NK-92 (cell line): ENCODE results near the gene RING1.

Experiments
- DNase-seq: peaks from one replicate; lab custom pipeline; 2025; ENCODE audit not compliant: unreplicated experiment; lab: John Stamatoyannopoulos, UW

The RING1 gene

DNA sequence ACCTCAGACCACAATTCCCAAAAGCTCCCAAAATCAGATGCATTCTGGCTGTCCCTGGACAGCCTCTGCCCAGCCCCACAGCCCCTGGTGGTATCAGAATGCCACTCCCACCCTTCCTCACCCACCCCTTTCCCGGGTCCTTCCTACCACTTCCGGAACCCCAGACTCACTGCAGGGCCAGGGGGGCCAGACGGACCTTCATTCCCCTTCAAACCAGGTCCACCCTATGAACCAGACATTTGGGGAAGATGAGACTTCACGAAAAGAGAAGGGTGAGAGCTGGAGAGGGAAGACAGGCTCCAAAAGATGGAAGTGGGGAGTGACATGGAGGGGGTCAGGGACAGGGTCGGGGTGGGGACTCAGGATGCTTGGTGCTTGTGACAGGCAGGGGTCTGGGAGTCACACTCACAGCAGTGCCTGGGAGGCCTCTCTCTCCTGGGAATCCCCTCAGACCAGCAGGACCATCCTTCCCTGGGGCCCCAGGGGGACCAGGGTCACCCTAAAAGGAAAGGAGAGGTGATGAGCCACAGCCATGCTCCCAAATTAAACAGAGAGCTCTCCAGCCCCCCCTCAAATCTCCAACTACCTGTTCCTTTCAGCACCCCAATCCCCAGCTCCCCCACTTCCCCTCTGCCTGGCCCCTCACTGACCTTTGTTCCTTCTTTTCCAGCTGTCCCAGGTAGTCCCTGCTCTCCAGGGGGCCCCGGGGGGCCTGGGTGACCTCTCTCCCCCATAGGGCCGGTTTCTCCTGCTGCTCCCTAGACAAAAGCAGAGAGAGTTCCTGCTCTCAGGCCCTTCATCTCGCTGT, 36.2 kb upstream of the RING1 start:
- DNase-seq = no peak

DNA sequence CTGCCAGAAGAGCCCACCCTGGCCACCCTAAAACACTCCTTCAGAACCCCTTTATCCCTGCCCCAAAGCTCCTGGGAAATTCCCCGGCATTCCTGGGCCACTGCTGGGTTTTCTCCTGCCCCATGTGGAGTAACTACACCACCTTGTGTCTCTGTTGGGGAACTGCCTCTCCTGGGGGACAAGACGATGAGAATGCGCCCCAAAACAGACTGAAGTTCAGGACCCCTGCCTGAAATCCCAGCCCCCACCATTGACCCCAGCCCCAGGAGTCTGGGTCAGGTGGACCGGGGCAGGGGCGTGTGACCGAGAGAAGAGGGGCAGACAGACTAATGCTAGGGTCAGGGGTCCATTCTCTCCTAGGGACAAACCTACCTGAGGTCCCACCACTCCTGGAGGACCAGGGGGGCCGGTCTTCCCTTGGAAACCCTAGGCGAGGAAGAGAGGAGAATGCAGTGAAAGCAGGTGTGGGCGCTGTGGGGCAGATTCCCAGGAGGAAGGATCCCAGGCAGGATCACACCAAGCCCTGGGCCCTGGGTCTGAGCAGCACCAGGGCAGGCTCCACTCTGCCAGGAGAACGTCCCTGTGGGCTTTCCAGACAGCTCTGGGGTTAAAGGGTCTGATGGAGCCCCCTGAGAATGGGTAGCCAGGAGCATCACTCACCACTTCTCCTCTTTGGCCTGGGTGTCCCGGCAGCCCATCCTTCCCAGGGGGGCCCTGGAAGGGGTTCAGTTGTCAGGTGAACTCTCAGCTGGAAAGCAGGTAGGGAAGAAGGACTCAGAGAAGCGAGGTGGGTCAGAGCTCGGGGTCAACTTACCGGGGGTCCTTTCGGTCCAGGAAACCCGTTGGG, 35.4 kb upstream of the RING1 start:
- no peak for DNase-seq

DNA sequence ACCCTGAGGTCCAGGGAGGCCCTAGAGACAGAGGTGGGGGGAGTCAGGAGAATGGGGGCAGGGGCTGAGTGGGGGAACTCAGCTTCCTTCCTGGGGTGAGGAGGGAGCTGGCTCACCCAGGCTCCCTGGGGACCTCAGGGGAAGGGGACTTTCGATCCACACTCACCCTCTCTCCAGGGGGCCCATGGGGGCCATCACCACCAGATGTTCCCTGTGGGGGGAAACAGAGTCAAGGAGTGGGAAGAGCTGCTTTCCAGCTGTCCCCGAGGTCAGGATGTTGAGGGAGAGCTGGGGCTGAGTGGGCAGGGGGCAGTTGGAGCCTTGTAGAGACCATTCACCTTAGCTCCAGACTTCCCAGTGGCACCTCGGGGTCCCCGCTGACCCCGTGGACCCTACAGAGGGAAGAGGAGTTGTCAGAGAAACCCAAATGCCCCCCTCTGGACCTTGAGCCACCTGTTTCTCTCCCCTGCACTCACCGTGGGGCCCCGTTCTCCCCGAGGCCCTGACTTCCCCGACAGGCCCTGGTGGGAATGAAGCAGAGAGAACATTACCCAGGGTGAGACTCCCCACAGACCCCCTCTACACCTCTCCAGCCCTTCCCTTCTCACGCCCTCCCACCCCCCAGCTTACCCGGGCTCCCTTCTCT, 34.6 kb upstream of the RING1 start:
- DNase-seq = no peak

DNA sequence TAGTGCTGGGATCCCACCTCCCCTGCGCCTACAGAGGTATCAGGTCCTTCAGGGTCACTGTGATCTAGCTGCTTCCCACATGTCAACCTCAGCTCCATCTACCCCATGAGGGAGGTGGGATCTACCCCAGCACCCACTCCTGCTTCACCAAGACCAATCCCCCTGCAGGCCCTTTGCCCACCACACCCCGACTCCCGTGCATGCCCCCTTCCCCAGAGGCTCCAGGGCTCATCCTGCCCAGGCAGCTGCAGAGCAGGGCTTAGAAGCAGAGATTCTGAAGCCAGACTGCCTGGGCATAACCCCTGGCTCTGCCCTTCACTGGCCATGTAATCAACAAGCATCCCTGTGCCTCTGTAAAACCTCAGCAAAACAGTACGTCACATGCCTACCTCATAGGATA, 33.5 kb upstream of the RING1 start:
- DNase-seq = no peak

DNA sequence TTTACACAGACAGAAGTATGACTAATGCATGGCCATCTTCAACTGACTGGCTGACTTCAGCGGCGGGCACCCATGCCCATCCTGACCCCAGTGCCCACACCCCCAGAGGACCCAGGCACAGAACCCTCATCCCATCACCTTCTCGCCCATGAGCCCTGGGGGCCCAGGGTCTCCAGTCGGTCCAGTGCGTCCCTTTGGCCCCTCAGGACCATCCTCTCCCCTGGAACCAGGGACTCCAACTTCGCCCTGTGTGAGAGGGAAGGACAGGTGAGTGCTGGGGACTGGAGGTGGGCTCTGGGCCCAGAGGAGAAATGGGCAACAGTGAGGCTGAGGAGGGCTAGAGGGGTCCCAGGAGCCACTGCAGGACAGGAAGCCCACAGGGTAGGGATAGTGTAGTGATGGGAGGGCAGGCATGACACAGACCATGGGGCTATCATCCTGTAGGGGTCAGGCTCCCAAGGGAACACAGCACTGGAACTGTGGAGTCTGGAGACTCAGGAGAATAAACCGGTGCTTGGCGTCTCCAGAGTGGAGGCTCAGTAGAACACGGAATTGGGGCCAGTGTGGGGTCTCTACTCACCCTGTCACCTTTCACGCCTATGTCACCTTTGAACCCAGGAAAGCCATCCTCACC, 32.7 kb upstream of the RING1 start:
- DNase-seq = no peak

DNA sequence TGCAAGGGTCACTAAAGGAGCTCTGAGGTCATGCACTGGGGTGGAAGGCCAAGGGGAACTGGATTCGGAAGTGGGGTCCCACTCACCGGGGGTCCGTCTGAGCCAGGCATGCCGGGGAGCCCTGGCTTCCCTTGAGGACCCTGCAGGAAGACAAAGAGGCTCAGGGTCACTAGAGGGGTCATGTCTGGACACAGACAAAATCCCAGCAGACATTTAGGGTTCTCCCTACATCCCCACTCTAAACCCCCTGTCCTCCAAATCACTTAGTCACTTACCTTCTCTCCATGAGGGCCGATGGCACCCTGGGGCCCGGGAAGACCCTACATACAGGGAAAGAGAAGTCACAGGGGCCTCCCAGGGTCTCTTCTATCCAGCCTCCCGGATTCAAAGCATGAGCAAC, 31.4 kb upstream of the RING1 start:
- no peak for DNase-seq

DNA sequence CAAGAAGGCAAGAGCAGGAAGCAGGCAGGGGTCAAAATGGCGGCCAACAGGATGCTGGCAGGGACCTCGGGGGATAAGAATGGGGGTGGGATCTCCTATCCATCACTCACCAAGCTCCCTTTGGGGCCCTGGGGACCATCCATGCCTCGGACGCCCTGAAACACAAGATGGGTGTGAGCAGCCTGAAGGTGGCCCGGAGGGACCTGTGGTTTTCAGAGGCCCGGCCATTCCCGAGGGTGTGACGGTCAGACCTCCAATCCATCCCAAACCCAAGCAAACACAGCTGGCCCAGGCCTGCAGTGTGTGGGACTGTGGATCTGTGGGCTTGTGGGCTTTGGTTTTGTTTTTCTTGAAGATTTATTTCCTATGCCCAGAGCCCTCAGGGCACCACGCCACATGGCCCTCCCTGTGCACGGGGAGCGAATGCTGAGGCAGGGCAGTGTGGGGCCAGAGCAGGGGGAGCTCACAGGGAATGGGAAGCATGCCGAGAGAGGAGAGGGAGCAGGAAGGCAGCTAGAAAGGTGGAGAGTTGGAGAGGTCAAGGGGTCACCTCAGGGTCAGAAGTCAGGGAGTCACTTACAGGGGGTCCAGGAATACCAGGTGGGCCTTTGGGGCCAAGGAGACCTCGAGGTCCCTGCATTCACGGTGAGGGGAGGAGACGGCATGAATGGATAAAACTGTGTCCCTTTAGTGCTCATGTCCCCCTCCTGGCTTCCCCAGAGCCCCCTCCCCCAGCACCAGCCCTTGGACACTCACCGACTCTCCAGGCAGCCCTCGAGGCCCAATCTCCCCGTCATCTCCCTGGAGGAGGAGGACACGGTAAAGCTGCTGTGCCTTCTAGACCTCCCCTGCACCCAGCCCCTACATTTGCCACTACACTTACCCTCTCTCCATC, 30.5 kb upstream of the RING1 start:
- DNase-seq = no peak

DNA sequence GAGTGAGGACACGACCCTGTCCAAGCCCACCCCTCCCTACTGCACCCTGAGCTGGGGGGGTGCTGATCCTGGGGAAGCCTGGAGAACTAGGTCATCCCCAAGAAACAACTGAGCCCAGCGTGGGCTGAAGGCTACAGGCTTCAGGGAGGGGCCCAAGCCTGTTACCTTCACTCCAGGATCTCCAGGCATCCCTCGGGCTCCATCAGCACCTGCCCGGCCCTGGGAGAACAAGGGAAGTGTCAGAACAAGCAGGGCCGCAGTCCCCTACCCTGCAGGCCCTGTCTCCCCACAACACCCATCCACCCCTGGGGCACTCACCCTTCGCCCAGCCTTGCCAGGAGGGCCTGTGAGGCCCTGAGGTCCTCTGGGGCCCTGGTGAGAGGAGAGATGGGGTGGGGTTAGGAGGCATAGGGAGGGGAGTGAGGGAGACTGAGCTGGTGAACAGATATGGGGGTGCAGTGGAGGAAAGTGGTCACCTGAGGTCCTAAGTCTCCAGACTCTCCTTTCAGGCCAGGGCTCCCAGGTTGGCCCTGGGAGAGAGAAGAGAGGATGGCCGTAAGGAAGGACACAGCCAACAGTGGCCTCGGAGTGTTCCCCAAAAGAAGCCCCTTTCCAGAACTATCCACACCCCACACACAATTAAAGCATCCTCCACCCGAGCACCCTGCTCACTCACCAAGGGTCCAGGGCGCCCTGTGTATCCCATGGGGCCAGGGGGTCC, 29.4 kb upstream of the RING1 start:
- DNase-seq = no peak

DNA sequence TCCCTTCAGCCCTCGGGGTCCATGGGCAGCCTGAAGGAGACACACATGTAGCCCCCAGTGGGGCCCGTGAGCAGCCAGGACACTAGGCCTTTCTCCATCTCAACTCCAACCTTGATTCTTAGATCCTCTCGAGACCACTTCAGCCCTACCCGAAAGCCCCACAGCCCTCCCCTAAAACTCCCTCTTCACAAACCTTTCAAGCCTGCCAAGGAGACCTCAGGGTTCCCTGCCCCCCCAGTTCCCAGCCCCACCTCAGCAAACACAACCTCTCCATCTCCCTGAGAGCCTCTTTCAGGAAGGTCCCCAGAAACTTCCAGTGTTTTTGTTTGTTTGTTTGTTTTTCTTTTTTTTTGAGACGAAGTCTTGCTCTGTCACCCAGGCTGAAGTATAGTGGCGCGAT, 27.2 kb upstream of the RING1 start:
- no peak for DNase-seq

DNA sequence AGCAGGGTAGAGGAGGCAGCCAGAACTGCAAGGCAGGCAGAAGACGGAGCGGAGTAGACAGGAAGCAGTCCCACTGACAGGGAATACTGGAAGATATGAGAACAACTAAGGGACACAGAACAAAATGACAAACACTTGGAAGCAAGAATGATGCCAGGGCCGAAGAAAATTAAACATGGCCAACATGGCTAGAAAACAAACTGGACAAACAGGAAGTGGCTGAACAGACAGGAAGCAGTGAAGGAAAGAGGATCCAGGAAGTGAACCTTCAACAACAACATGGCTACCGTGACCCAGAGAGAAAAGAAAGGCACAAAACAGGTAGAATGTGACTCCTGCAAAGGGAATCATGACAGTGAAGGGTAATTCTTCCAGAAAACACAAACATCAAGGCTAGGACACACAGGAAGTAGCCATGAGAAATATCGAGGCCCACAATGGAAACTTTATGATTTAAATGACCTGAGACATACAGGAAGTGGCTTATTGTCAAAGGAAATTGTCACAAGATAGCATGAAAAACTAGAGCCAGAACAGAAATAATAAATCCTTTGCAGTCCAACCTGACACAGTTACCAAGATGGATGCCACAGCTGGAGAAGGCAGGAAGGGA, 25.1 kb upstream of the RING1 start:
- no peak for DNase-seq

DNA sequence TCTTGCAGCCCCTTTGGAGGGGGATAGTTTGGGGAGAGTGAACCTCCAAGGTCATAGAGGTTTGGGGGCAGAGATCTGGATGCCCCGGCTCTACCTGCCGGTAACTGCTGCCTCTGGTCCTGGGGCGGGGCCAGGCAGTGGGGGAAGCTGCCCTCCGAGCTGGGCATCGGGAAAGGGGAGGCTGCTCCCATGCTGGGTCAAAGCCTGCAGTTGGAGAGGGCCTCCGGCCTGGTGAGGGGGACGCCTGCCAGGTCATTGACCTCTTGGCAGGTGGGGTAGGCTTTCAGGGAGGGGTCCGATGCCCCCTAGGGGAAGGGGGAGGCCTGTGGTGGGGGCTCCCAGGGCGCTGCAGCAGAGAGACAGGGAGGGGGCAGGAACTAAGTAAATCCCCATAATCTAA, 23.1 kb upstream of the RING1 start:
- DNase-seq = no peak

DNA sequence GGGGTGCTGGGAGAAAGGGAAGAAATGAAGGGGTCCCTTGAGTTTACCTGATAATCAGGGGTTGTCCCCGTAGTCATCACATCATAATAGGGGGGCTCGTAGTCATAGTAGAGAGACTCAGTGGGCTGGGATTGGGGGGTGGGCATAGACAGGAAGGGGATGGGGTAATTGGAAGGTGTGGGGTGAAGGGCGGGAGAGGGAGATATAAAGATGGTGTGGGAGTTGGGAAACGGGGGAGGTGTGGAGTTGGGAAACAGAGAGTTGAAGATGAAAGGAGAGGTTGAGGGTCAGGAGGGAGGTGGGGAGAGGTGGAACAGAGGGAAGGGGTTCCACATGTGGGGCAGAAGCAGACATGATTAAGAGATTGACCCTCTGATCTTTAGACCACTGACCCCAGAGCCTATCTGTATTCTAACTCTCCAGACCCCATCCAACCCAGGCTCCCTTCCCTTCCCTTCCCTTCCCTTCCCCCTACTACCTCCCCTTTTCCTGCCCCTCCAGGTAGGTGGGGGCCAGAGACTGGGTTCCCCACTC, 22.6 kb upstream of the RING1 start:
- DNase-seq = no peak

DNA sequence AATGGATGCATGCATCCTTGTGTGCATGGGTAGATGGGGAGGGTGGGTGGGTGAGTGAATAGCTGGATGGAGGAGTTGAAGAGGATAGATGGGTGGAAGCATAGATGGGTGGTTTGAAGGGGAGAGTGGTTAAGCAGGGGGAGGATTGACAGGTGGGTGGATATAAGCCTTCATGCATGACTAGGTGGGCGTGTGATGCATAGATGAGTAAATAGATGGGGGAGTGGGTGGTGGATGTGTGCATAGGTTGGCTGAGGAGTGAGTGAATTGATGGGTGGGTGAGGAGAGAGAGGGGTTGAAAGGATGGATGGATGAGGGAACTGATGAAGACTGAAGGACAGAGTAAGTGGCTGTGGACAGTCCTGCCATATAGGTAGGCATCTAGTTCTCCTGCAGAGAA, 20.5 kb upstream of the RING1 start:
- DNase-seq = no peak

DNA sequence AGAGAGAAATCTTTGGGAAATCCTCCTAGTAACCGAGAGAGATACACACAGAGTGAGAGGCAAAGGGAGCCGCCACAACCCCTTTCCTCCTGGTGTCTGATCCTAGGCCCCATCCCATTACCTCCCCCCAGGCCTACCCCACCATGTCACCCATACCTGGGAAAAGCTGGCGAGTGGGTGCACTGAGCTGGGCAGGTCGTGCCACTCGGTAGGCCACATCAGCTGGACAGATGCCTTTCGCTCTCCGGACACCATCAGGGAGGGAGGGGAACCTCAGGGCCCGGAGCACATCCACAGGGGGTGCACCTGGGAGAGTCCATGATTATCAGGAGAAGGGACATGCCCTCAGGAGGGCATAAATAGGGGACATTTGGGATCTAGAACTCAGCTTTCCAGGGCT, 19.1 kb upstream of the RING1 start:
- no peak for DNase-seq

DNA sequence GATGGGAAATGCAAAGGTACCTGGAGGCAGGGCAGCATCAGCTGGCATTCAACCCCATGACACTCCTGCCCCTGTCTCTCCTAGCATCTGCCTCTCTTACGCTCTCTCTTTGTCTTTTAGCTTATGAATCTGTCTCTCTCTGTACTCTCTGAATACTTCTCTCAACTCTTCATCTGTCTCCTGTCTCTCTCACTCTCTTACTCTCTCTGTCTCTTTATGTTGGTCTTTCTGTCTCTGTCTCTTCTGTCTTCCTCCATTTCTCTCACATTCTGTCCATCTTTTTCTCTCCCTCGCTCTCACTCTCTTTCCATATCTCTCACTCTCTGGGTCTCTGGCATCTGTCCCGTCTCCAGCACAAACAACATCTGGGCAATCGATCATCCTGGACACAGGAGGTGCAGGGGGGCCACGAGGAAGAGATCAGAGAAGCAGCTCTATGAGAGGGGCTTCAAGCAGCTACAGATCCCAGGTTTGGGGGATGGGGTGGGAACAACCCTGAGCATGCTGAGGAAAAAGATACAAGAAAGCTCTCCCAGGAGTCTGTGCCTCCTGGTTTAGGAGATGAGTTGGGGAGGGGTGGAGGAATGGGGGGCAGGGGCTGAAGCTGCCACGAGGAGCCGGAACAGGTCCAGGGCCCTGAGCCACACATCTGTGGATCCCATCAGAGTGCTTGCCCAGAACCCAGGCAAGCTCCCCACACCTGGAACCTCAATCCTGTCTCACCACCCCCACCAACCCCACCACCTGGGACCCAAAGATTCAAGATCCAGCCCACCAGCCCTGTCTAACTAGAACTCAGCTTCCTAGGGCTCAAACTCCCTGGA, 18.5 kb upstream of the RING1 start:
- DNase-seq = no peak

DNA sequence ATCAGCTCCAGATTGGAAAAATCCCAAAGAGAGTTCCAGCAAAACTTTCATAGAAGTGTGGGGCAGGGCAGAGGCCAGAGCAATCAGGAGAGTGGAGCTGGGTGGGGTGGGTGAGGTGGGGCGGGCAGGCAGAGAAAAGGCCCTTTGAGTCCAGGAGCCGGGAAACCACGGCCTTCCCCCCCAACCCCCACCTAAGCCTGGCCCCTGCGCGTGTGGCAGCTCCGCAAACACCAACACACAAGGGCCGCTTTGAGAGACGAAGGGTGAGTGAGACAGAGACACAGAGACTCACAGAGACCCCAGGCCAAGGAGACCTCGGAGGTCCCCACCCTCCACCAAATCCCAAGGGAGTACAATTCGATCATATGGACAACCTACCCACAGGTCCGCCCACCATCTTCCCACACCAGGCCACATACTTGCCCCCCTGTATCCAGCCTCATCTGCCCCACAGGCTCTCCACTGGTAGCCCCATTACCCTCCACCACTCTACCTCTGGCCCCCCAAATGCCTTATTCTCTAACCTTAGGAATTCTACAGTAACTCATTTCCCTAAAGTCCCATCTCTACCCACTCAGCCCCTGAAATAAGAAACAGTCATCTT, 17.7 kb upstream of the RING1 start:
- DNase-seq = no peak

DNA sequence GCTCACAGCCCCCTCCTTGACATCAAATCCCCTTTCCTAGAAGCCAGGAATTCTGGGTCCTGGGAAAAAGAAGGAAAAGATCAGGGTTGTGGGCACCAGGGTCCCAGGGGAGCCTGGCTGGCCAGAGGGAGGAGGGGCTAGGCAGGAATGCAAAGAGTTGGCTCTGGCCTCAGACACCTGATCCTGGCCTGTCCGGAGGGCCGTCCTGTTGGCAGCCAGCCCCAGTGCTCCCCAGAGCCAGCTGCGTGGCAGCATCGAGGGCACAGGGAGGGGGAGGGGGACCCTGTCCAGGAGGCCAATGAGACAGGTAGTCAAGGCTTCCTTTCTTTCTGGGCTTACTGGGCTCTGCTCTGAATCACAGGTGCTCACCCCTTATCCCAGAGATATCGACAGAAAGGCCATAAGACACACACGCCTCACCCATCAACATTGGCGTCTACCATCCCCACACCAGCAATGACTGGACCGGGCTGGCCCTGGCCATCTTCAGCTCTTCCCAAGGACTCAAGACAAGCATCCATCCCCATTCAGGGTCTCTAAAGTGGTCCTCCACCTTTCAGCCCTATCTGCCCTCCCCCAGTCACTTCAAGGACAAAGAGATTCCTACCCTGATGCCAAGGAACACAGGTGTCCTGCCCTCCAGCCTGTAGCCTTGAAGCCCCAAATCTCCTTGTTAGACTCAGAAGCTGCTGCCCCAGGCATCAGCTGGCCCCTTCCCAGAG, 16.8 kb upstream of the RING1 start:
- DNase-seq = no peak
